ENCODE data around the gene NLRP11.

The NLRP11 gene

DNA sequence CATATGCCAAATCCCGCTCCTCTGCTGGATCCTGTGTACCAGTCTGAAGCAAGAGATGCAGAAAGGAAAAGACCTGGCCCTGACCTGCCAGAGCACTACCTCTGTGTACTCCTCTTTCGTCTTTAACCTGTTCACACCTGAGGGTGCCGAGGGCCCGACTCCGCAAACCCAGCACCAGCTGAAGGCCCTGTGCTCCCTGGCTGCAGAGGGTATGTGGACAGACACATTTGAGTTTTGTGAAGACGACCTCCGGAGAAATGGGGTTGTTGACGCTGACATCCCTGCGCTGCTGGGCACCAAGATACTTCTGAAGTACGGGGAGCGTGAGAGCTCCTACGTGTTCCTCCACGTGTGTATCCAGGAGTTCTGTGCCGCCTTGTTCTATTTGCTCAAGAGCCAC, 26.6 kb upstream of the NLRP11 start:
- Histone ChIP-seq H3K4me3 (ENCODE audit: low read depth, low read length, poor library complexity, severe bottlenecking) (no peak overlapping the region), H3K36me3 (ENCODE audit: insufficient read depth, low read length) (no peaks in the 10 kb centered on the region), H3K9me3 (ENCODE audit: low read length) (no peaks in the 10 kb centered on the region), H3F3A (ENCODE audit: insufficient read depth, low read length) (no peaks in the 10 kb centered on the region), H3K27me3 (ENCODE audit: insufficient read depth, low read length) (peaks cover 6% of the 10 kb centered on the region; the same call in 1 of the 2 replicates), H3K79me2 (ENCODE audit: insufficient read depth, low read length) (no peaks in the 10 kb centered on the region), H3K4me2 (ENCODE audit: low read length) (no peak overlapping the region), H2AFZ (ENCODE audit: low read length) (no peak overlapping the region), H3K27ac (ENCODE audit: low read depth, low read length, poor library complexity, severe bottlenecking) (no peak overlapping the region), H3K9ac (ENCODE audit: low read length) (no peak overlapping the region), H3K4me1 (ENCODE audit: insufficient read depth, low read length, severe bottlenecking) (no peaks in the 10 kb centered on the region), H4K20me1 (ENCODE audit: insufficient read depth, low read length) (no peaks in the 10 kb centered on the region), H3K9me2 (ENCODE audit: low read depth, low read length) (no peaks in the 10 kb centered on the region)
- TF ChIP-seq EZH2 (IDR thresholded peaks at IDR 0.05; ENCODE audit: borderline replicate concordance, low read length): no peak
- TF ChIP-seq, protein P1, sequence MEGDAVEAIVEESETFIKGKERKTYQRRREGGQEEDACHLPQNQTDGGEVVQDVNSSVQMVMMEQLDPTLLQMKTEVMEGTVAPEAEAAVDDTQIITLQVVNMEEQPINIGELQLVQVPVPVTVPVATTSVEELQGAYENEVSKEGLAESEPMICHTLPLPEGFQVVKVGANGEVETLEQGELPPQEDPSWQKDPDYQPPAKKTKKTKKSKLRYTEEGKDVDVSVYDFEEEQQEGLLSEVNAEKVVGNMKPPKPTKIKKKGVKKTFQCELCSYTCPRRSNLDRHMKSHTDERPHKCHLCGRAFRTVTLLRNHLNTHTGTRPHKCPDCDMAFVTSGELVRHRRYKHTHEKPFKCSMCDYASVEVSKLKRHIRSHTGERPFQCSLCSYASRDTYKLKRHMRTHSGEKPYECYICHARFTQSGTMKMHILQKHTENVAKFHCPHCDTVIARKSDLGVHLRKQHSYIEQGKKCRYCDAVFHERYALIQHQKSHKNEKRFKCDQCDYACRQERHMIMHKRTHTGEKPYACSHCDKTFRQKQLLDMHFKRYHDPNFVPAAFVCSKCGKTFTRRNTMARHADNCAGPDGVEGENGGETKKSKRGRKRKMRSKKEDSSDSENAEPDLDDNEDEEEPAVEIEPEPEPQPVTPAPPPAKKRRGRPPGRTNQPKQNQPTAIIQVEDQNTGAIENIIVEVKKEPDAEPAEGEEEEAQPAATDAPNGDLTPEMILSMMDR (IDR thresholded peaks at IDR 0.05; ENCODE audit: low read length): no peak

DNA sequence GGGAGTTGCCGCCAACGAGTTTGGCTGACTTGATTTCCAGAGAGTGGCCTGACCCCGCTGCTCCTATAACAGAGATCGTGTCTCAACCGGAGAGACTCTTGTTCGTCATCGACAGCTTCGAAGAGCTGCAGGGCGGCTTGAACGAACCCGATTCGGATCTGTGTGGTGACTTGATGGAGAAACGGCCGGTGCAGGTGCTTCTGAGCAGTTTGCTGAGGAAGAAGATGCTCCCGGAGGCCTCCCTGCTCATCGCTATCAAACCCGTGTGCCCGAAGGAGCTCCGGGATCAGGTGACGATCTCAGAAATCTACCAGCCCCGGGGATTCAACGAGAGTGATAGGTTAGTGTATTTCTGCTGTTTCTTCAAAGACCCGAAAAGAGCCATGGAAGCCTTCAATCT, 26.2 kb upstream of the NLRP11 start:
- Histone ChIP-seq H3K9me2 (ENCODE audit: low read depth, low read length) (no peaks in the 10 kb centered on the region), H3K4me1 (ENCODE audit: insufficient read depth, low read length, severe bottlenecking) (no peaks in the 10 kb centered on the region), H3K27me3 (ENCODE audit: insufficient read depth, low read length) (peaks cover 6% of the 10 kb centered on the region; the same call in 1 of the 2 replicates), H3K9ac (ENCODE audit: low read length) (no peak overlapping the region), H3K9me3 (ENCODE audit: low read length) (no peaks in the 10 kb centered on the region), H3K4me2 (ENCODE audit: low read length) (no peak overlapping the region), H3K4me3 (ENCODE audit: low read depth, low read length, poor library complexity, severe bottlenecking) (no peak overlapping the region), H3K36me3 (ENCODE audit: insufficient read depth, low read length) (no peaks in the 10 kb centered on the region), H4K20me1 (ENCODE audit: insufficient read depth, low read length) (no peaks in the 10 kb centered on the region), H3K79me2 (ENCODE audit: insufficient read depth, low read length) (no peaks in the 10 kb centered on the region), H2AFZ (ENCODE audit: low read length) (no peak overlapping the region), H3F3A (ENCODE audit: insufficient read depth, low read length) (no peaks in the 10 kb centered on the region), H3K27ac (ENCODE audit: low read depth, low read length, poor library complexity, severe bottlenecking) (no peak overlapping the region)
- no peak for TF ChIP-seq EZH2 (IDR thresholded peaks at IDR 0.05; ENCODE audit: borderline replicate concordance, low read length)
- TF ChIP-seq, protein P1 (IDR thresholded peaks at IDR 0.05; ENCODE audit: low read length): no peak

DNA sequence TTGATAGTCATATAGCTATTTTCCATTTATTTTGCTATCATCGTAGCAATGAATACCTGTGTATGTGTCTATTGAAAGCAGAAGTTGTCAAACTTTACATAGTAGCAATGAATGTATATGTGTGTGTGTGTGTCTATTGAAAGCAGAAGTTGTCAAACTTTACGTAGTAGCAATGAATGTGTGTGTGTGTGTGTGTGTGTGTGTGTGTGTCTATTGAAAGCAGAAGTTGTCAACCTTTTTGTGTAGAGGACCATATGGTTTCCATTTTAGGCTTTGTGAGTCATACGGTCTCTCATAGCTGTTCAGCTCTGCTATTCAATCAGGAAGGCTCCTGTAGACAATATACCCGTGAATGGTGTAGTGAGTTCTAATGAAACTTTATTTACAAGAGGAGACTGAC, 25.4 kb upstream of the NLRP11 start:
- H3K9me3 ChIP-seq (ENCODE audit: low read length): no peaks in the 10 kb centered on the region
- no peak overlapping the region for H3K9ac ChIP-seq (ENCODE audit: low read length)
- no peak overlapping the region for H3K27ac ChIP-seq (ENCODE audit: low read depth, low read length, poor library complexity, severe bottlenecking)
- no peaks in the 10 kb centered on the region for H3K36me3 ChIP-seq (ENCODE audit: insufficient read depth, low read length)
- H4K20me1 ChIP-seq (ENCODE audit: insufficient read depth, low read length): no peaks in the 10 kb centered on the region
- H3F3A ChIP-seq (ENCODE audit: insufficient read depth, low read length): no peaks in the 10 kb centered on the region
- no peaks in the 10 kb centered on the region for H3K9me2 ChIP-seq (ENCODE audit: low read depth, low read length)
- H3K79me2 ChIP-seq (ENCODE audit: insufficient read depth, low read length): no peaks in the 10 kb centered on the region
- no peak overlapping the region for H3K4me3 ChIP-seq (ENCODE audit: low read depth, low read length, poor library complexity, severe bottlenecking)
- TF ChIP-seq, protein P1 (IDR thresholded peaks at IDR 0.05; ENCODE audit: low read length): no peak
- no peak for TF ChIP-seq EZH2 (IDR thresholded peaks at IDR 0.05; ENCODE audit: borderline replicate concordance, low read length)
- H3K4me1 ChIP-seq (ENCODE audit: insufficient read depth, low read length, severe bottlenecking): no peaks in the 10 kb centered on the region
- no peak overlapping the region for H2AFZ ChIP-seq (ENCODE audit: low read length)
- peaks cover 6% of the 10 kb centered on the region; the same call in 1 of the 2 replicates for H3K27me3 ChIP-seq (ENCODE audit: insufficient read depth, low read length)
- H3K4me2 ChIP-seq (ENCODE audit: low read length): no peak overlapping the region
